BE2C (cell line): ENCODE results near the gene ADGRL3.

ENCODE experiments used
- DNase-seq: peaks from one replicate; pipeline ENCODE4 v3.0.0-alpha.2; 2020
- H3K27me3 ChIP-seq: fragments of 250-450 bp; sonication (Bioruptor Pico); 2 replicates; pipeline ENCODE4 v1.5.1; 2020; ENCODE audit warnings: mild to moderate bottlenecking
- H3K36me3 ChIP-seq: fragments of 250-450 bp; sonication (Bioruptor Pico); 2 replicates; pipeline ENCODE4 v1.5.1; 2020; ENCODE audit warnings: mild to moderate bottlenecking
- H3K4me1 ChIP-seq: fragments of 250-450 bp; sonication (Bioruptor Pico); 2 replicates; pipeline ENCODE4 v1.5.1; 2020
- H3K4me3 ChIP-seq: 2 replicates; pipeline ENCODE4 v1.5.1; 2011; ENCODE audit warnings: low read depth, low read length
- H3K9me3 ChIP-seq: fragments of 250-450 bp; sonication (Bioruptor Pico); 2 replicates; pipeline ENCODE4 v1.5.1; 2020
- CTCF ChIP-seq: IDR thresholded peaks from 2 replicates; pipeline ENCODE4 v1.5.1; 2012; ENCODE audit warnings: mild to moderate bottlenecking, low read depth, low read length

ADGRL3 gene

GRCh38 chr4:61723492-61723891 lies 523.4 kb downstream of the ADGRL3 start:
- Histone ChIP-seq H3K9me3 (no peaks in the 10 kb centered on the region), H3K36me3 (no peaks in the 10 kb centered on the region), H3K4me3 (no peak overlapping the region), H3K4me1 (no peaks in the 10 kb centered on the region), H3K27me3 (no peaks in the 10 kb centered on the region)
- TF ChIP-seq CTCF, result no peak
- DNase-seq, result no peak

GRCh38 chr4:61727286-61727685 lies 527.2 kb downstream of the ADGRL3 start:
- no peaks in the 10 kb centered on the region for H3K36me3 ChIP-seq
- DNase-seq, result no peak
- H3K27me3 ChIP-seq, result no peaks in the 10 kb centered on the region
- no peak for TF ChIP-seq CTCF
- H3K9me3 ChIP-seq, result no peaks in the 10 kb centered on the region
- no peak overlapping the region for H3K4me3 ChIP-seq
- H3K4me1 ChIP-seq, result no peaks in the 10 kb centered on the region

GRCh38 chr4:61734409-61734808 lies 534.3 kb downstream of the ADGRL3 start:
- Histone ChIP-seq H3K4me1 (no peaks in the 10 kb centered on the region), H3K9me3 (no peaks in the 10 kb centered on the region), H3K4me3 (no peak overlapping the region), H3K36me3 (no peaks in the 10 kb centered on the region), H3K27me3 (no peaks in the 10 kb centered on the region)
- TF ChIP-seq CTCF, result no peak
- no peak for DNase-seq

GRCh38 chr4:61739887-61740286 lies 539.8 kb downstream of the ADGRL3 start:
- no peaks in the 10 kb centered on the region for H3K9me3 ChIP-seq
- TF ChIP-seq CTCF, result no peak

GRCh38 chr4:61740886-61741285 lies 540.8 kb downstream of the ADGRL3 start:
- no peak for TF ChIP-seq CTCF
- H3K4me3 ChIP-seq, result no peak overlapping the region
- no peak for DNase-seq
- H3K4me1 ChIP-seq, result no peaks in the 10 kb centered on the region
- no peaks in the 10 kb centered on the region for H3K36me3 ChIP-seq
- H3K27me3 ChIP-seq, result no peaks in the 10 kb centered on the region
- H3K9me3 ChIP-seq, result no peaks in the 10 kb centered on the region

More at GRCh38 chr4:61739887-61740286, 539.8 kb downstream of the ADGRL3 start:
- Histone ChIP-seq H3K4me3 (no peak overlapping the region), H3K4me1 (no peaks in the 10 kb centered on the region), H3K36me3 (no peaks in the 10 kb centered on the region), H3K27me3 (no peaks in the 10 kb centered on the region)
- no peak for DNase-seq

GRCh38 chr4:61741327-61742096 lies 541.4 kb downstream of the ADGRL3 start:
- peak; percentile 67 for TF ChIP-seq CTCF
- Histone ChIP-seq H3K27me3 (no peaks in the 10 kb centered on the region), H3K9me3 (no peaks in the 10 kb centered on the region), H3K4me1 (no peaks in the 10 kb centered on the region), H3K36me3 (no peaks in the 10 kb centered on the region), H3K4me3 (no peak overlapping the region)
- DNase-seq, result peak; percentile 37
